PC-9 (cell line): ENCODE measurements around the gene KRT34.

Source experiments
- EZH2 ChIP-seq: fragments of 200-600 bp; sonication (generic); IDR thresholded peaks from 2 replicates; pipeline ENCODE4 v1.8.0; 2017; ENCODE audit warnings: antibody characterized with exemption, low read depth
- TF ChIP-seq, protein P1 (sequence below): fragments of 200-600 bp; sonication (generic); conservative IDR thresholded peaks from 2 replicates; pipeline ENCODE4 v1.6.1; 2017; ENCODE audit warnings: mixed run types, antibody characterized with exemption, mild to moderate bottlenecking, moderate library complexity

DNA sequence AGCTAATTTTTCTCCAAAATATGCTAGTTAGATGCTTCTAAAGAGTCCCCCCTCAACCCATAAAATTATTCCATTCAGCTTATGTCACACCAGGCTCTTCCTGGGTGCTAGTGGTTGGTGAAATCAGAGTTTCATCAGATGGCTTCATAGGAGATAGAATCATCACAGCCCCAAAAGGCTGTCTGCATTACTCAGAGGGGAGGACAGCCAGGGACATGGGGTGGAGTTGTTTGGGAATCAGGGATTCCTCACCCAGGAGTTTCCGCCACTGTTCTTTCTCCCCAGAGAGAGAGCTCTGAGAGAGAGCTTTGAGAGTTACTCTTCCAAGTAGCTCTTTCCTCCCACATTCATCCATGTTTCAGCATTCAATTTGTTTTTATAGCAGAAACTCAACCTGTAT, 288 bp upstream of the KRT34 start:
- no peak for TF ChIP-seq EZH2
- TF ChIP-seq, protein P1, sequence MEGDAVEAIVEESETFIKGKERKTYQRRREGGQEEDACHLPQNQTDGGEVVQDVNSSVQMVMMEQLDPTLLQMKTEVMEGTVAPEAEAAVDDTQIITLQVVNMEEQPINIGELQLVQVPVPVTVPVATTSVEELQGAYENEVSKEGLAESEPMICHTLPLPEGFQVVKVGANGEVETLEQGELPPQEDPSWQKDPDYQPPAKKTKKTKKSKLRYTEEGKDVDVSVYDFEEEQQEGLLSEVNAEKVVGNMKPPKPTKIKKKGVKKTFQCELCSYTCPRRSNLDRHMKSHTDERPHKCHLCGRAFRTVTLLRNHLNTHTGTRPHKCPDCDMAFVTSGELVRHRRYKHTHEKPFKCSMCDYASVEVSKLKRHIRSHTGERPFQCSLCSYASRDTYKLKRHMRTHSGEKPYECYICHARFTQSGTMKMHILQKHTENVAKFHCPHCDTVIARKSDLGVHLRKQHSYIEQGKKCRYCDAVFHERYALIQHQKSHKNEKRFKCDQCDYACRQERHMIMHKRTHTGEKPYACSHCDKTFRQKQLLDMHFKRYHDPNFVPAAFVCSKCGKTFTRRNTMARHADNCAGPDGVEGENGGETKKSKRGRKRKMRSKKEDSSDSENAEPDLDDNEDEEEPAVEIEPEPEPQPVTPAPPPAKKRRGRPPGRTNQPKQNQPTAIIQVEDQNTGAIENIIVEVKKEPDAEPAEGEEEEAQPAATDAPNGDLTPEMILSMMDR = no peak
